ENCODE results near the gene ZNF280B.

DNA sequence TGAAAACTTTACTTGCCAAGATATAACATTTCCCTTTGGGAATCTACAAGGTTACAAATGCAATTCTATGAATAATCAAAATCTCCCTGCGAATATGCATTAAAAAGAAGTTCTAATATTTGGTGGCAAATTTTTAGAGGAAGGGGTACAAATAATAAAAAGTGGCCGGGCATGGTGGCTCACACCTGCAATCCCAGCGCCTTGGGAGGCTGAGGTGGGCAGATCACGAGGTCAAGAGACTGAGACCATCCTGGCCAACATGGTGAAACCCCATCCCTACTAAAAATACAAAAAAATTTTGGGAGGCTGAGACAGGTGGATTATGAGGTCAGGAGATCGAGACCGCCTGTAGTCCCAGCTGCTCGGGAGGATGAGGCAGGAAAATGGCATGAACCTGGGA, 47.0 kb downstream of the ZNF280B start:
- TF ChIP-seq, protein P1, sequence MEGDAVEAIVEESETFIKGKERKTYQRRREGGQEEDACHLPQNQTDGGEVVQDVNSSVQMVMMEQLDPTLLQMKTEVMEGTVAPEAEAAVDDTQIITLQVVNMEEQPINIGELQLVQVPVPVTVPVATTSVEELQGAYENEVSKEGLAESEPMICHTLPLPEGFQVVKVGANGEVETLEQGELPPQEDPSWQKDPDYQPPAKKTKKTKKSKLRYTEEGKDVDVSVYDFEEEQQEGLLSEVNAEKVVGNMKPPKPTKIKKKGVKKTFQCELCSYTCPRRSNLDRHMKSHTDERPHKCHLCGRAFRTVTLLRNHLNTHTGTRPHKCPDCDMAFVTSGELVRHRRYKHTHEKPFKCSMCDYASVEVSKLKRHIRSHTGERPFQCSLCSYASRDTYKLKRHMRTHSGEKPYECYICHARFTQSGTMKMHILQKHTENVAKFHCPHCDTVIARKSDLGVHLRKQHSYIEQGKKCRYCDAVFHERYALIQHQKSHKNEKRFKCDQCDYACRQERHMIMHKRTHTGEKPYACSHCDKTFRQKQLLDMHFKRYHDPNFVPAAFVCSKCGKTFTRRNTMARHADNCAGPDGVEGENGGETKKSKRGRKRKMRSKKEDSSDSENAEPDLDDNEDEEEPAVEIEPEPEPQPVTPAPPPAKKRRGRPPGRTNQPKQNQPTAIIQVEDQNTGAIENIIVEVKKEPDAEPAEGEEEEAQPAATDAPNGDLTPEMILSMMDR (IDR thresholded peaks at IDR 0.05): no peak
- no peak for TF ChIP-seq POLR2A (IDR thresholded peaks at IDR 0.05)
